A673 (cell line): ENCODE measurements around the gene DGKQ. TPM values are rescaled to one million over a fixed set of nuclear protein-coding genes. Genes with fewer than 3 reads are reported as not detected.

ENCODE experiments used
- BruUV-seq: library from RNA; stranded (reverse); fragments of 400-500 nt; replicated peaks from 2 replicates; lab custom pipeline; 2021; lab: Mats Ljungman, UMichigan
- CTCF ChIA-PET: fragments of 300-600 bp; sonication (Branson Sonifier 250); formaldehyde crosslinking; loops from one replicate; lab custom pipeline; 2022; ENCODE audit warnings: antibody characterized with exemption; lab: Charles Lee
- POLR2A ChIA-PET: fragments of 300-600 bp; sonication (Branson Sonifier 250); formaldehyde crosslinking; loops from one replicate; lab custom pipeline; 2022; ENCODE audit warnings: antibody characterized with exemption; ENCODE audit not compliant: low non-redundant PET; lab: Charles Lee
- DNase-seq: peaks from one replicate; pipeline ENCODE4 v3.0.0-alpha.2; 2015; ENCODE audit warnings: low spot score
- H3K27ac ChIP-seq: fragments of 200-600 bp; sonication (generic); 2 replicates; pipeline ENCODE4 v1.5.1; 2016; ENCODE audit warnings: mixed run types, low read depth, mild to moderate bottlenecking, mixed read lengths, antibody characterized with exemption, low read length; ENCODE audit not compliant: poor library complexity, severe bottlenecking
- H3K27me3 ChIP-seq: fragments of 200-600 bp; sonication (generic); replicated peaks from 2 replicates; pipeline ENCODE4 v1.6.1; 2017; ENCODE audit warnings: mixed run types, low read depth, mild to moderate bottlenecking, mixed read lengths, antibody characterized with exemption, low read length; ENCODE audit not compliant: insufficient read depth, poor library complexity
- H3K36me3 ChIP-seq: fragments of 200-600 bp; sonication (generic); 2 replicates; pipeline ENCODE4 v1.6.1; 2016; ENCODE audit warnings: mixed run types, mild to moderate bottlenecking, mixed read lengths, antibody characterized with exemption, low read length; ENCODE audit not compliant: insufficient read depth, poor library complexity, severe bottlenecking
- H3K4me1 ChIP-seq: fragments of 200-600 bp; sonication (generic); 2 replicates; pipeline ENCODE4 v1.6.1; 2017; ENCODE audit warnings: mixed run types, mild to moderate bottlenecking, mixed read lengths, antibody characterized with exemption, low read length; ENCODE audit not compliant: insufficient read depth, poor library complexity, severe bottlenecking
- H3K4me3 ChIP-seq: fragments of 200-600 bp; sonication (generic); 2 replicates; pipeline ENCODE4 v1.5.1; 2016; ENCODE audit warnings: low read depth, mixed run types, mild to moderate bottlenecking, mixed read lengths, low read length; ENCODE audit not compliant: poor library complexity, severe bottlenecking
- H3K9me3 ChIP-seq: fragments of 200-600 bp; sonication (generic); 2 replicates; pipeline ENCODE4 v1.6.1; 2016; ENCODE audit warnings: mixed run types, low read depth, mild to moderate bottlenecking, mixed read lengths, antibody characterized with exemption, low read length; ENCODE audit not compliant: poor library complexity, severe bottlenecking
- CTCF ChIP-seq: fragments of 300-800, 200-600 bp; sonication (generic); conservative IDR thresholded peaks from 2 replicates; pipeline ENCODE4 v1.5.1; 2017; ENCODE audit warnings: low read depth, mild to moderate bottlenecking, antibody characterized with exemption, low read length, moderate library complexity, mixed read lengths
- EZH2 ChIP-seq: fragments of 200-600 bp; sonication (generic); IDR thresholded peaks from 2 replicates; pipeline ENCODE4 v1.6.1; 2017; ENCODE audit warnings: borderline replicate concordance, low read depth, mild to moderate bottlenecking, mixed read lengths, antibody characterized with exemption, low read length; ENCODE audit not compliant: poor library complexity, severe bottlenecking
- intact Hi-C: fragments of 100-400 bp; cut with micrococcal nuclease; formaldehyde crosslinking; loops from one replicate; pipeline ENCODE4 v1.10.0; 2022; ENCODE audit not compliant: unreplicated experiment
- total RNA-seq: library from RNA; stranded (reverse); gene quantifications from 2 replicates; pipeline ENCODE4 v1.2.3, GENCODE V29; 2021

Gene DGKQ
- total RNA-seq, 1 experiment from 2014 or later = 8.8 TPM

GRCh38 chr4:917992-918391, 55.4 kb downstream of the DGKQ start:
- no peak overlapping the region for H3K27ac ChIP-seq
- POLR2A ChIA-PET = no interaction called here
- H3K36me3 ChIP-seq = no peaks in the 10 kb centered on the region
- TF ChIP-seq CTCF = no peak
- TF ChIP-seq EZH2 = no peak
- H3K4me1 ChIP-seq = no peaks in the 10 kb centered on the region
- DNase-seq = no peak
- CTCF ChIA-PET = no interaction called here
- H3K9me3 ChIP-seq = no peaks in the 10 kb centered on the region
- H3K27me3 ChIP-seq = no peaks in the 10 kb centered on the region
- intact Hi-C loops = no loop called here
- no TSS peak for BruUV-seq
- H3K4me3 ChIP-seq = no peak overlapping the region

- ChIA-PET POLR2A (no interaction called here), CTCF (no interaction called here)
- Histone ChIP-seq H3K4me1 (no peaks in the 10 kb centered on the region), H3K9me3 (no peaks in the 10 kb centered on the region), H3K27me3 (no peaks in the 10 kb centered on the region), H3K27ac (no peak overlapping the region), H3K4me3 (no peak overlapping the region), H3K36me3 (no peaks in the 10 kb centered on the region)
- no TSS peak for BruUV-seq
- no peak for DNase-seq
- TF ChIP-seq EZH2 (no peak), CTCF (no peak)
- intact Hi-C loops = no loop called here
These were observed 55.9 kb downstream of the DGKQ start for GRCh38 chr4:917466-917865.

- H3K36me3 ChIP-seq = peaks cover 3% of the 10 kb centered on the region
- no peak for DNase-seq
- ChIA-PET POLR2A (no interaction called here), CTCF (no interaction called here)
- no TSS peak for BruUV-seq
- intact Hi-C loops = no loop called here
- H3K27me3 ChIP-seq = no peaks in the 10 kb centered on the region
- H3K9me3 ChIP-seq = no peaks in the 10 kb centered on the region
- TF ChIP-seq EZH2 (no peak), CTCF (no peak)
- no peaks in the 10 kb centered on the region for H3K4me1 ChIP-seq
- no peak overlapping the region for H3K27ac ChIP-seq
- H3K4me3 ChIP-seq = no peak overlapping the region
These were observed 57.8 kb downstream of the DGKQ start for GRCh38 chr4:915595-915994.
